ENCODE measurements around the gene CZIB.

Gene CZIB

GRCh38 chr1:53220171-53220961 is at the start of gene CZIB:
CZIB (minus strand) TSS chr1:53220634; CDS start chr1:53220575, 59 bp downstream.
- peak; percentile 93 for DNase-seq

- DNase-seq = no peak
Observed at GRCh38 chr1:53270107-53270506, 49.7 kb upstream of the CZIB start.

GRCh38 chr1:53267761-53268160 is 47.3 kb upstream of the CZIB start:
- no peak for DNase-seq

GRCh38 chr1:53266038-53266437 is 45.6 kb upstream of the CZIB start:
- DNase-seq = peak; percentile 8

- no peak for DNase-seq
Observed at GRCh38 chr1:53265581-53265980, 45.1 kb upstream of the CZIB start.

- no peak for DNase-seq
Observed at GRCh38 chr1:53264048-53264447, 43.6 kb upstream of the CZIB start.

GRCh38 chr1:53262000-53262399 is 41.6 kb upstream of the CZIB start:
- DNase-seq = no peak

GRCh38 chr1:53260631-53261247 is 40.3 kb upstream of the CZIB start:
- DNase-seq = no peak

GRCh38 chr1:53259932-53260331 is 39.5 kb upstream of the CZIB start:
- DNase-seq = no peak

GRCh38 chr1:53258216-53258615 is 37.8 kb upstream of the CZIB start:
- DNase-seq = no peak

GRCh38 chr1:53257454-53258081 is 37.1 kb upstream of the CZIB start:
- no peak for DNase-seq

GRCh38 chr1:53256511-53257453 is 36.3 kb upstream of the CZIB start:
- DNase-seq = no peak

GRCh38 chr1:53255031-53255430 is 34.6 kb upstream of the CZIB start:
- DNase-seq = no peak

- DNase-seq = no peak
Observed at GRCh38 chr1:53254011-53254640, 33.7 kb upstream of the CZIB start.

GRCh38 chr1:53250325-53250724 is 29.9 kb upstream of the CZIB start:
- DNase-seq = no peak

- DNase-seq = peak; percentile 97
Observed at GRCh38 chr1:53249706-53250105, 29.3 kb upstream of the CZIB start.

- no peak for DNase-seq
Observed at GRCh38 chr1:53246261-53247134, 26.1 kb upstream of the CZIB start.

GRCh38 chr1:53244141-53244540 is 23.7 kb upstream of the CZIB start:
- DNase-seq = no peak

- peak; percentile 4 for DNase-seq
Observed at GRCh38 chr1:53242381-53242780, 21.9 kb upstream of the CZIB start.

- no peak for DNase-seq
Observed at GRCh38 chr1:53241828-53242227, 21.4 kb upstream of the CZIB start.

Data from NCI-H2171 treated with DMSO at 0.1 percent for 48 hours (cell line).